ENCODE results near the gene MTSS2. TPM values are rescaled to one million over a fixed set of nuclear protein-coding genes. Genes with fewer than 3 reads are reported as not detected.

Gene MTSS2
- total and polyA plus RNA-seq, 2 experiments from 2014 or later, result 1.6 to 19.6 TPM

- Histone ChIP-seq H4K20me1 (replicated peaks; ENCODE audit: insufficient read depth) (no peaks in the 10 kb centered on the region), H3K36me3 (ENCODE audit: insufficient read depth) (no peaks in the 10 kb centered on the region), H3K27me3 (ENCODE audit: insufficient read depth) (no peaks in the 10 kb centered on the region), H3K9me2 (ENCODE audit: insufficient read depth) (no peaks in the 10 kb centered on the region), H3K4me1 (ENCODE audit: insufficient read depth) (peaks cover 7% of the 10 kb centered on the region; the same call in 1 of the 2 replicates), H3K4me3 (no peak overlapping the region), H2AFZ (no peak overlapping the region), H3K79me2 (replicated peaks; ENCODE audit: insufficient read depth) (no peaks in the 10 kb centered on the region), H3K4me2 (no peak overlapping the region), H3F3A (replicated peaks; ENCODE audit: low read depth) (no peaks in the 10 kb centered on the region; the same call in 1 of the 2 replicates), H3K27ac (ENCODE audit: low read depth) (peak overlapping the region; percentile 61; the same call in 1 of the 2 replicates)
- Mint-ChIP-seq H3K9me3 (no peaks in the 10 kb centered on the region; the same call in 2 of the 3 replicates), H3K27me3 (ENCODE audit: insufficient read depth, low read depth, poor library complexity) (peaks cover 30% of the 10 kb centered on the region), H3K36me3 (ENCODE audit: low read depth) (no peaks in the 10 kb centered on the region), H3K4me3 (no peak overlapping the region; the same call in 2 of the 3 replicates), H3K27ac (peak overlapping the region; percentile 68; the same call in 1 of the 2 replicates), H3K4me1 (peaks cover 54% of the 10 kb centered on the region)
- DNase-seq (ENCODE audit: low spot score) (no peak), ATAC-seq (no peak)
- TF ChIP-seq ZNF462 (CRISPR knock-in tag; IDR thresholded peaks at IDR 0.05) (no peak), NANOG (IDR thresholded peaks at IDR 0.05; ENCODE audit: borderline replicate concordance) (no peak), STAT1 (IDR thresholded peaks at IDR 0.05; ENCODE audit: unreplicated experiment) (no peak), JUNB (IDR thresholded peaks at IDR 0.05; ENCODE audit: unreplicated experiment) (no peak), EZH2phosphoT487 (IDR thresholded peaks at IDR 0.05; ENCODE audit: unreplicated experiment) (no peak), POLR2AphosphoS5 (IDR thresholded peaks at IDR 0.05; ENCODE audit: low read depth) (no peak), REST (IDR thresholded peaks at IDR 0.05; ENCODE audit: unreplicated experiment) (no peak)
Observed at GRCh38 chr16:70706948-70707465, 21.2 kb upstream of the MTSS2 start.

Measured in GM23338 (cell line).